GM19463 (cell line): ENCODE data around the gene PADI3.

ENCODE experiments used
- ATAC-seq: cut with Tn5 transposase; IDR thresholded peaks from one replicate; pipeline ENCODE4 v1.9.1; 2021; ENCODE audit warnings: mild to moderate bottlenecking, moderate library complexity; ENCODE audit not compliant: unreplicated experiment

The PADI3 gene

GRCh38 chr1:17295292-17295691 lies 46.4 kb downstream of the PADI3 start:
- no peak for ATAC-seq

GRCh38 chr1:17296086-17296485 lies 47.2 kb downstream of the PADI3 start:
- ATAC-seq = no peak

- ATAC-seq = no peak
These were observed 49.1 kb downstream of the PADI3 start for GRCh38 chr1:17297991-17298390.

- ATAC-seq = no peak
These were observed 52.9 kb downstream of the PADI3 start for GRCh38 chr1:17301767-17302166.

GRCh38 chr1:17304151-17304825 lies 55.4 kb downstream of the PADI3 start:
- no peak for ATAC-seq

GRCh38 chr1:17304826-17305175 lies 55.9 kb downstream of the PADI3 start:
- ATAC-seq = no peak

GRCh38 chr1:17305576-17306095 lies 56.7 kb downstream of the PADI3 start:
- no peak for ATAC-seq

GRCh38 chr1:17306407-17306806 lies 57.5 kb downstream of the PADI3 start:
- ATAC-seq = no peak

GRCh38 chr1:17306921-17307320 lies 58.0 kb downstream of the PADI3 start:
- no peak for ATAC-seq

- no peak for ATAC-seq
These were observed 58.4 kb downstream of the PADI3 start for GRCh38 chr1:17307329-17307728.

GRCh38 chr1:17307946-17308345 lies 59.0 kb downstream of the PADI3 start, which contains the start of gene PADI4:
TSS of gene PADI4 (plus strand) at chr1:17308197. CDS start at chr1:17308223, 26 bp downstream.
- ATAC-seq = no peak

- ATAC-seq = no peak
These were observed 59.7 kb downstream of the PADI3 start for GRCh38 chr1:17308593-17308992.

- ATAC-seq = no peak
These were observed 60.6 kb downstream of the PADI3 start for GRCh38 chr1:17309426-17310067.

GRCh38 chr1:17310068-17310640 lies 61.3 kb downstream of the PADI3 start:
- no peak for ATAC-seq

GRCh38 chr1:17313530-17314309 lies 64.8 kb downstream of the PADI3 start:
- ATAC-seq = no peak

GRCh38 chr1:17314491-17314971 lies 65.6 kb downstream of the PADI3 start:
- ATAC-seq = no peak

GRCh38 chr1:17315542-17316130 lies 66.7 kb downstream of the PADI3 start:
- no peak for ATAC-seq

GRCh38 chr1:17316704-17317103 lies 67.8 kb downstream of the PADI3 start:
- ATAC-seq = no peak

- ATAC-seq = no peak
These were observed 69.4 kb downstream of the PADI3 start for GRCh38 chr1:17318262-17318661.

- no peak for ATAC-seq
These were observed 70.9 kb downstream of the PADI3 start for GRCh38 chr1:17319561-17320350.
